Cardiac muscle cell (in vitro differentiated cells and primary cell): Measurements from ENCODE around the gene HDDC3. TPM values are rescaled to one million over a fixed set of nuclear protein-coding genes. Genes with fewer than 3 reads are reported as not detected.
"Not testable (repeated sequence)": the region's sequence is repeated elsewhere in the genome, so short reads cannot be mapped to it uniquely, and the experiment has no call there.

ENCODE experiments used
- DNase-seq, 2 donors: peaks; one replicate each; pipeline versions ENCODE4 v3.0.0 to v3.0.0-alpha.2; 2010 to 2017; ENCODE audit warnings: low read depth in 1 of 2, low spot score in 1 of 2
- H3K27ac ChIP-seq: fragments of 200-600 bp; sonication (generic); 2 replicates; pipeline ENCODE4 v1.5.1; 2016
- H3K27me3 ChIP-seq: fragments of 200-600 bp; sonication (generic); 2 replicates; pipeline ENCODE4 v1.6.0; 2016; ENCODE audit warnings: control low read depth
- H3K36me3 ChIP-seq: fragments of 200-600 bp; sonication (generic); 2 replicates; pipeline ENCODE4 v1.5.1; 2016; ENCODE audit warnings: control low read depth
- H3K4me1 ChIP-seq: fragments of 200-600 bp; sonication (generic); 2 replicates; pipeline ENCODE4 v1.8.1; 2017; ENCODE audit warnings: low read depth, mild to moderate bottlenecking, mixed run types
- H3K4me3 ChIP-seq: fragments of 200-600 bp; sonication (generic); 2 replicates; pipeline ENCODE4 v1.5.1; 2016; ENCODE audit warnings: mild to moderate bottlenecking
- H3K9me3 ChIP-seq: fragments of 200-600 bp; sonication (generic); 2 replicates; pipeline ENCODE4 v1.5.1; 2017; ENCODE audit warnings: low read depth, mild to moderate bottlenecking, control low read depth
- polyA plus RNA-seq: library from polyadenylated mRNA; unstranded; fragments of >200 nt; fragmentation: Nextera tagmentation; extraction: Ambion mirVana; gene quantifications from 2 replicates; pipeline ENCODE4 v1.2.1, GENCODE V29; 2016
- total RNA-seq: library from RNA; depleted of rRNA; stranded (reverse); fragments of >200 nt; gene quantifications from 2 replicates; pipeline ENCODE4 v1.2.3, GENCODE V29; 2016
- TF ChIP-seq, protein P1 (sequence below): IDR thresholded peaks from 2 replicates; pipeline ENCODE4 v1.5.1; 2012; ENCODE audit warnings: low read depth, mild to moderate bottlenecking, low read length

The HDDC3 gene
- total and polyA plus RNA-seq, 2 experiments from 2014 or later = 22.5 to 32.5 TPM

- H3K27ac ChIP-seq = no peak overlapping the region
- TF ChIP-seq, protein P1, sequence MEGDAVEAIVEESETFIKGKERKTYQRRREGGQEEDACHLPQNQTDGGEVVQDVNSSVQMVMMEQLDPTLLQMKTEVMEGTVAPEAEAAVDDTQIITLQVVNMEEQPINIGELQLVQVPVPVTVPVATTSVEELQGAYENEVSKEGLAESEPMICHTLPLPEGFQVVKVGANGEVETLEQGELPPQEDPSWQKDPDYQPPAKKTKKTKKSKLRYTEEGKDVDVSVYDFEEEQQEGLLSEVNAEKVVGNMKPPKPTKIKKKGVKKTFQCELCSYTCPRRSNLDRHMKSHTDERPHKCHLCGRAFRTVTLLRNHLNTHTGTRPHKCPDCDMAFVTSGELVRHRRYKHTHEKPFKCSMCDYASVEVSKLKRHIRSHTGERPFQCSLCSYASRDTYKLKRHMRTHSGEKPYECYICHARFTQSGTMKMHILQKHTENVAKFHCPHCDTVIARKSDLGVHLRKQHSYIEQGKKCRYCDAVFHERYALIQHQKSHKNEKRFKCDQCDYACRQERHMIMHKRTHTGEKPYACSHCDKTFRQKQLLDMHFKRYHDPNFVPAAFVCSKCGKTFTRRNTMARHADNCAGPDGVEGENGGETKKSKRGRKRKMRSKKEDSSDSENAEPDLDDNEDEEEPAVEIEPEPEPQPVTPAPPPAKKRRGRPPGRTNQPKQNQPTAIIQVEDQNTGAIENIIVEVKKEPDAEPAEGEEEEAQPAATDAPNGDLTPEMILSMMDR = no peak
- H3K36me3 ChIP-seq = peaks cover 16% of the 10 kb centered on the region
- H3K4me3 ChIP-seq = no peak overlapping the region
- H3K4me1 ChIP-seq = peaks cover 12% of the 10 kb centered on the region
- no peaks in the 10 kb centered on the region for H3K27me3 ChIP-seq
- no peak for DNase-seq
- H3K9me3 ChIP-seq = no peaks in the 10 kb centered on the region
Observed at GRCh38 chr15:90912770-90913075, 19.6 kb downstream of the HDDC3 start.

DNA sequence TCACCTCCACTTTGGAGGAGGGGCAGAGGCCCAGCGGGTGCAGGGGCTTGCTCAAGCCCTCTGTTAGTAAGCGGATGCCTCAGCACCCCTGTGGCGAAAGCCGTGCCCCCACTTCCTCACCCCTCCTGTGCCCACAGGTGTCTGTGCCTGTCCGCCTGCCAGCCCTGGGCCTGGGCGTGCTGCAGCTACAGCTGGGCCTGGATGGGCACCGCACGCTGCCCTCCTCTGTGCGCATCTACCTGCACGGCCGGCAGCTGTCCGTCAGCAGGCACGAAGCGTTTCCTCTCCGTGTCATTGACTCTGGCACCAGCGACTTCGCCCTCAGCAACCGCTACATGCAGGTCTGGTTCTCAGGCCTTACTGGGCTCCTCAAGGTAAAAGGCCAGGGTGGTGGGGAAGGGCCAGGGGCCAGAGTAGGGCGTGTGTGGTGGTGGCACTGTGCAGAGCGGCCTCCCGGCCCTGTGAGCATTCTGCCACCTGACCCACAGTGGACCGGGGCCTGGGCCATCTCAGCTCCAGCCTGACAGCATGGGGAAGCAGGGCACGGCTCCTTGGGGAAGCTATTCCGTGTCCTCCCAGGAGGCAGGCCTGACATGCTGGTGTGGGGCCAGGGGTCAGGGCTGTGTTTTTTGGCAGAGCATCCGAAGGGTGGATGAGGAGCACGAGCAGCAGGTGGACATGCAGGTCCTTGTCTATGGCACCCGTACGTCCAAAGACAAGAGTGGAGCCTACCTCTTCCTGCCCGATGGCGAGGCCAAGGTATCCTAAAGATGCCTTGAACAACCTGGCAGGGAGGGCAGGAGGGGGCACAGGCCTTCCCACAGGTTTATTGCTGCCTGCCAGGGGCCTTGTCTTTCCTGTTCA lies 20.2 kb downstream of the HDDC3 start:
- Histone ChIP-seq H3K4me1 (peaks cover 12% of the 10 kb centered on the region), H3K27ac (no peak overlapping the region), H3K9me3 (no peaks in the 10 kb centered on the region), H3K27me3 (no peaks in the 10 kb centered on the region), H3K36me3 (peaks cover 22% of the 10 kb centered on the region), H3K4me3 (no peak overlapping the region)
- no peak for DNase-seq
- TF ChIP-seq, protein P1 = no peak

DNA sequence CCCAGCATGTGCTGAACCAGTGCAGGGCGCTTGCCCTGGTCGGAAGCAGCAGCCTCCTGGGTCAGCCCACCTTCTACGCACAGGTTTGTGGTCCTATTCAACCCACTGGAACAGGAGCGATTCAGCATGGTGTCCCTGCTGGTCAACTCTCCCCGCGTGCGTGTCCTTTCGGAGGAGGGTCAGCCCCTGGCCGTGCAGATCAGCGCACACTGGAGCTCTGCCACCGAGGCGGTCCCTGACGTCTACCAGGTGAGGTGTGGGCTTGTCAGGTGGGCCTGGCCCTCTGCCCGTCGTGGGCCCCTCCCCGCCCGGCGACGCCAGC lies 21.1 kb downstream of the HDDC3 start:
- Histone ChIP-seq H3K4me1 (peaks cover 7% of the 10 kb centered on the region), H3K4me3 (no peak overlapping the region), H3K27ac (no peak overlapping the region), H3K9me3 (no peaks in the 10 kb centered on the region), H3K27me3 (no peaks in the 10 kb centered on the region), H3K36me3 (peaks cover 26% of the 10 kb centered on the region)
- TF ChIP-seq, protein P1 = no peak
- DNase-seq = no peak

DNA sequence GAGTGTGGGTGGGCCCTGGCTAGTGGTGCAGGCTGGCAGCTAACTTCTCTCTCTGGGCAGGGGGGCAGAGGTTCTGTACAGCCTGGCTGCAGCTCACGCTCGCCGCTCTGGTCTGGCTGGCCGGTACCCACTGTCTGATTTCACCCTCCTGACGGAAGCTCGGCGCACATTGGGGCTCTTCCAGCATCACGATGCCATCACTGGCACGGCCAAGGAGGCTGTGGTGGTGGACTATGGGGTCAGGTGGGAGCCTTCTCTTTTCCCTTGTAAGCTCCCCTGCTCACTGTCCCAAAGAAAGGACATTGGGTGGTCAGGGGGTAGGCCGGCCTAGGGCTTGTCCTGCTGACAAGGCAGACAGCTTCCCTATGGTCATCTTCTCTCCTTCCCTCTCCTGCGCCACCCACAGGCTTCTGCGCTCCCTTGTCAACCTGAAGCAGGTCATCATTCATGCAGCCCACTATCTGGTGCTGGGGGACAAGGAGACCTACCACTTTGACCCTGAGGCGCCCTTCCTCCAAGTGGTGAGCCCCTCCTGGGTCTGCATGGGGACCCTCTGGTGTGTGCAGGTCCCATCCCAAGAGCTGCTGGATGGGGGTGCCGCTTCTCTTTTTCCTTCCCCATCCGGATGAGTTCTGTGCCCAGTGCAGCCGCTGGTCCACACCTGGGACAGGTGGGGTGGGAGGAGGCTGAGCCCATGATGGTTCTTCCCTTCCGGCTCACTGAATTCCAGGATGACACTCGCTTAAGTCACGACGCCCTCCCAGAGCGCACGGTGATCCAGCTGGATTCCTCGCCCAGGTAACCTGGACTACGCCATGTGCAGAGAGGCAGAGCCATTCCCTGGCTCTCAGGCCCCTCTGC lies 21.7 kb downstream of the HDDC3 start:
- no peaks in the 10 kb centered on the region for H3K9me3 ChIP-seq
- TF ChIP-seq, protein P1 = no peak
- peaks cover 29% of the 10 kb centered on the region for H3K36me3 ChIP-seq
- no peak overlapping the region for H3K4me3 ChIP-seq
- H3K27me3 ChIP-seq = no peaks in the 10 kb centered on the region
- no peak overlapping the region for H3K27ac ChIP-seq
- no peak for DNase-seq
- peaks cover 7% of the 10 kb centered on the region for H3K4me1 ChIP-seq

DNA sequence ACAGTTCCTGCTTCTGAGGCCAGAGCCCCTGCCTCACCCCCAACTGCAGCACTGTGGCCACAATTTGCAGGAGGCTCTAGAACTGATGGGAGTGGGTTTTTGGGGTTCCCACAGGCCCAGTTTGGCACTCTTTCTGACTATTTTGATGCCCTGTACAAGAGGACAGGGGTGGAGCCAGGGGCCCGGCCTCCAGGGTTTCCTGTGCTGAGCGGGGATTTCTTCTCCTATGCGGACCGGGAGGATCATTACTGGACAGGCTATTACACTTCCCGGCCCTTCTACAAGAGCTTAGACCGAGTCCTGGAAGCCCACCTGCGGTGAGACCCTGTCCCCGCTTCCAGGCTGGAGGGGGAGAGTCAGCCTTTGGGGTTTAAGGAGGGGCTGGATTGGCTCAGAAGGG lies 22.4 kb downstream of the HDDC3 start:
- H3K4me3 ChIP-seq = no peak overlapping the region
- peaks cover 7% of the 10 kb centered on the region for H3K4me1 ChIP-seq
- no peak for DNase-seq
- peaks cover 33% of the 10 kb centered on the region for H3K36me3 ChIP-seq
- H3K27me3 ChIP-seq = no peaks in the 10 kb centered on the region
- TF ChIP-seq, protein P1 = no peak
- H3K9me3 ChIP-seq = no peaks in the 10 kb centered on the region
- no peak overlapping the region for H3K27ac ChIP-seq

- H3K36me3 ChIP-seq = peaks cover 33% of the 10 kb centered on the region
- H3K9me3 ChIP-seq, H3K4me1 ChIP-seq, H3K27me3 ChIP-seq, DNase-seq, H3K27ac ChIP-seq, H3K4me3 ChIP-seq: not testable (repeated sequence)
Observed at GRCh38 chr15:90909449-90909848, 22.9 kb downstream of the HDDC3 start.
